GM18907 (cell line): ENCODE data around the gene TPTE2.
A peak's percentile ranks its signal among the peaks of the same experiment; 100 is the strongest.
"Not testable (repeated sequence)": the region's sequence is repeated elsewhere in the genome, so short reads cannot be mapped to it uniquely, and the experiment has no call there.

ENCODE experiments used
- ATAC-seq: cut with Tn5 transposase; IDR thresholded peaks from one replicate; pipeline ENCODE4 v1.9.1; 2021; ENCODE audit warnings: mild to moderate bottlenecking, moderate library complexity; ENCODE audit not compliant: unreplicated experiment

Gene TPTE2

GRCh38 chr13:19567820-19568534 lies 6.6 kb upstream of the TPTE2 start:
- ATAC-seq: peak; percentile 81

GRCh38 chr13:19561585-19561984 lies 253 bp upstream of the TPTE2 start:
- no peak for ATAC-seq

- ATAC-seq: not testable (repeated sequence)
Measured at GRCh38 chr13:19560672-19561071, 660 bp downstream of the TPTE2 start.

- not testable (repeated sequence) for ATAC-seq
Measured at GRCh38 chr13:19559739-19560138, 1.6 kb downstream of the TPTE2 start.

- ATAC-seq: not testable (repeated sequence)
Measured at GRCh38 chr13:19557287-19557686, 4.0 kb downstream of the TPTE2 start.

GRCh38 chr13:19549245-19549644 lies 12.1 kb downstream of the TPTE2 start:
- ATAC-seq: peak; percentile 59

- ATAC-seq: peak; percentile 54
Measured at GRCh38 chr13:19525634-19526033, 35.7 kb downstream of the TPTE2 start.

GRCh38 chr13:19519049-19519448 lies 42.3 kb downstream of the TPTE2 start:
- peak; percentile 50 for ATAC-seq

- ATAC-seq: not testable (repeated sequence)
Measured at GRCh38 chr13:19507623-19508022, 53.7 kb downstream of the TPTE2 start.

- not testable (repeated sequence) for ATAC-seq
Measured at GRCh38 chr13:19460126-19460525, 101.2 kb downstream of the TPTE2 start.

- ATAC-seq: not testable (repeated sequence)
Measured at GRCh38 chr13:19439056-19439686, 122.2 kb downstream of the TPTE2 start.

- not testable (repeated sequence) for ATAC-seq
Measured at GRCh38 chr13:19437780-19438179, 123.6 kb downstream of the TPTE2 start.

GRCh38 chr13:19422236-19422635 lies 139.1 kb downstream of the TPTE2 start:
- not testable (repeated sequence) for ATAC-seq

GRCh38 chr13:19412494-19412893 lies 148.8 kb downstream of the TPTE2 start:
- not testable (repeated sequence) for ATAC-seq

GRCh38 chr13:19382746-19383511 lies 178.4 kb downstream of the TPTE2 start:
- not testable (repeated sequence) for ATAC-seq

GRCh38 chr13:19382111-19382510 lies 179.2 kb downstream of the TPTE2 start:
- ATAC-seq: no peak
